Measurements from ENCODE around the gene PLD6. TPM values are rescaled to one million over a fixed set of nuclear protein-coding genes. Genes with fewer than 3 reads are reported as not detected.

The PLD6 gene
- total RNA-seq, 5 donors from 2014 or later (not counting 1 experiment from before 2014, with no cell fraction given), result 7.3 to 18.3 (median 11.1) TPM

DNA sequence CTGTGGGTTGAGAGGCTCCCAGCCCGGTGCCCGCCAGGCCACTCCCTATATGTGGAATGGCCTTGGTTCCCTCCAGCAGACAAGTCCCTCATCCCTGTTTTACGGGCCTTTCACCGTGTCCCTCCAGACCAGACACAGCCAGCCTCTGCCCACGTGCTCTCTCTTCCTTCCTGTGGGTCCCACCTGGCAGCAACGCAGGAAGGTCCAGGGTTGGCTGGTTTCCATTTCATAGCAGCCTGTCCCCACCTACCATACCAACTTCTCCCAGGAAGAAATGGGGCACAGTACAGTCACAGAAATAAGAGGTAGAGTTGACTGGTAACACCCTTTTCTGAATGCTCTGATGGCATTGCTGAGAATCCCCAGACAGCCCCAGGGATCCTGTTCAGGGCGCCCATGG, 34.9 kb downstream of the PLD6 start:
- Mint-ChIP-seq H3K27me3 (no peaks in the 10 kb centered on the region), H3K4me1 (peaks cover 54 to 80% (median 77%) of the 10 kb centered on the region in 3 donors), H3K9me3 (no peaks in the 10 kb centered on the region), H3K4me3 (peak overlapping the region in 1 of 3 donors; percentile 42), H3K36me3 (peaks cover 49% of the 10 kb centered on the region), H3K27ac (peak overlapping the region; percentile 89 to 98)
- Histone ChIP-seq H3K27ac (ENCODE audit: low read length) (peak overlapping the region; percentile 28), H3K9me3 (no peaks in the 10 kb centered on the region), H3K4me3 (ENCODE audit: control insufficient read depth in 1 of 2, extremely low read depth in 1 of 2, low read length in 1 of 2) (no peak overlapping the region), H3K4me1 (ENCODE audit: control insufficient read depth in 1 of 2, extremely low read depth in 1 of 2, insufficient read depth in 2 of 2, low read length in 2 of 2) (peaks cover 7 to 69% of the 10 kb centered on the region in 2 experiments), H3K27me3 (replicated peaks in 1 of 2; ENCODE audit: control insufficient read depth in 2 of 2, extremely low read depth in 1 of 2, insufficient read depth in 2 of 2, low read length in 1 of 2) (no peaks in the 10 kb centered on the region), H3K36me3 (ENCODE audit: control insufficient read depth in 2 of 2, extremely low read depth in 1 of 2, insufficient read depth in 1 of 2, low read length in 1 of 2) (peaks cover 13 to 78% of the 10 kb centered on the region in 2 donors)
- ChIA-PET CTCF (no interaction called here), POLR2A (no interaction called here)
- DNase-seq (no peak), ATAC-seq (replicated peaks in 1 of 4) (no peak)
- WGBS (ENCODE audit: insufficient coverage), result 88% methylated on average over 5 of the region's 7 CpGs

DNA sequence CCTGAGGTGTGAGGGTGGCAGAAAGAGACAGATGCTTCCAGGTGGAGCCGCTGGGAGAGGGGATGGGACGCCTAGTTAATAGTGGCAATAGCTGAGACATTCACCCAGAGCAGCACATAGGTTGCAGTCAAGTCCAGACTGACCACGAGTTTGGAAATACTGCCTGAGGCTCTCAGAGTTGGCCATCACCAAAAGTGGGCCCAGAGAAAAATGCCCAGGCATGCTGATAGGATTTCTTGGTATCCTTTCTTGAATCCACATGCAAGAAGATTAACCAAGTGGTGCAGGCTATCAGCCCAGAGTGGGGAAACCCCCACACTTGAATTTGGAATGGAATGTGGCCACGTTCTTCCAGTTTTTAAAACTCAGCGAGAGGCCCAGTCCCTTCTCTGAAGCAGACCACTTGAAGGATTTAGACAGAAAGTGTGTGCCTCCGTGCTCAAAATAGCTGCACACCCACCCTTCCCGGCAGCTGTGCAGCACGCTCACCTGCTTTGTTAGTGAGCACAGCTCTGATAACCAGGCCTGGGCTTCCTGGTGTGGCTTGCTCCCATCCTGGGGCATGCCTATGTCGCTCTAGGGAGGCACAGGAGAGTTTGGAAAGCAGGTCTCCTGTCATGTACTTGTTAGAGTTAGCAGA, 35.7 kb downstream of the PLD6 start:
- H3K27me3 Mint-ChIP-seq, result no peaks in the 10 kb centered on the region
- no peak overlapping the region for H3K4me3 ChIP-seq (ENCODE audit: control insufficient read depth in 1 of 2, extremely low read depth in 1 of 2, low read length in 1 of 2)
- H3K36me3 ChIP-seq (ENCODE audit: control insufficient read depth in 2 of 2, extremely low read depth in 1 of 2, insufficient read depth in 1 of 2, low read length in 1 of 2), result peaks cover 16 to 78% of the 10 kb centered on the region in 2 donors
- H3K4me1 Mint-ChIP-seq, result peaks cover 49 to 73% (median 70%) of the 10 kb centered on the region in 3 donors
- no peak overlapping the region for H3K4me3 Mint-ChIP-seq
- 86% methylated on average over 8 of the region's 9 CpGs for WGBS (ENCODE audit: insufficient coverage)
- peak overlapping the region; percentile 28 for H3K27ac ChIP-seq (ENCODE audit: low read length)
- peaks cover 50% of the 10 kb centered on the region for H3K36me3 Mint-ChIP-seq
- H3K9me3 ChIP-seq, result no peaks in the 10 kb centered on the region
- no peaks in the 10 kb centered on the region for H3K27me3 ChIP-seq (replicated peaks in 1 of 2; ENCODE audit: control insufficient read depth in 2 of 2, extremely low read depth in 1 of 2, insufficient read depth in 2 of 2, low read length in 1 of 2)
- ATAC-seq (replicated peaks in 1 of 4), result peak in 1 of 4 experiments; percentile 31
- ChIA-PET CTCF (no interaction called here), POLR2A (interaction anchor here in 1 of 2 donors (0.6 kb wide), 1 partner anchor 75 kb away, joined by 3 read pairs; no protein-coding TSS in a partner anchor)
- no peak for DNase-seq
- no peaks in the 10 kb centered on the region for H3K9me3 Mint-ChIP-seq
- H3K27ac Mint-ChIP-seq, result peak overlapping the region; percentile 89 to 98
- H3K4me1 ChIP-seq (ENCODE audit: control insufficient read depth in 1 of 2, extremely low read depth in 1 of 2, insufficient read depth in 2 of 2, low read length in 2 of 2), result peaks cover 5 to 62% of the 10 kb centered on the region in 2 experiments

DNA sequence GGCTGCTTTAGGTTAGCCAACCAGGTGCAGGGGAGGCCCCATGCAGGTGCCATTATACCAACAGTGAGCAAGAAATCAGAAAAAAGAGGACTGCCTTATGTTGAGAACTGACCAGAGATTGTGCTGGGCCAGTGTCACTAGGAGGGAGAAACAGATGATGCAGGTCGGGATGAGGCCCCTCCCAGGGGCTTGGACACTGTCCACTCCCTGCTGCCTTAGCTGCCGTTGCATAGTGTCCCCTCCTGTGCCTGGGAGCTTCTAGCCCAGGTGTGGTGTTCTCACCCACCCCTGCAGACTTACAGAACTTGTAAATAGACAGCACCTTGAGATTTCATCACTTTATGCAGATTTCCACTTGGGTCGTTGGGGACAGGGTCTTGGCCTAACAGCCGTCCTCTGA, 36.7 kb downstream of the PLD6 start:
- no peaks in the 10 kb centered on the region for H3K9me3 ChIP-seq
- H3K27ac Mint-ChIP-seq, result peak overlapping the region; percentile 68 to 82

DNA sequence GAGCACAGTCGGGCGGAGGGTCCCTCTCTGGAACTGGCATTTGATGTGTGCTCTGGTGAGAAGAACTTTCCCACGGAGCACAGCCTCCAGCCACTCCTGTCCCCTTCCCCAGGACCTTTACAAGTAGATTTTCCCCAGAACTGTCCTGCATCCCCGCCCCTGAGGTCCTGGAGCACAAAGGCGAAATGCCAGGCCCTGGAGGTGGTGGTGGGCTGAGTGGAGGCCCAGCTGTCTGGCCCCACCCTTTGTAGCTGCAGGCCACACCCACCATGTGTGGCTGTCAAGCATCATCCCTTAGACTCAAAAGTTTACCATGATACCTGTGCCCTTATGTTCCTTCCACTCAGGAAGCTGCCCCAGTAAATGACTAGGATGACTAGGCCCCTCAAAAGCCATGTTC, 37.7 kb downstream of the PLD6 start:
- peaks cover 49 to 55% (median 55%) of the 10 kb centered on the region in 3 donors for H3K4me1 Mint-ChIP-seq
- no peaks in the 10 kb centered on the region for H3K9me3 Mint-ChIP-seq
- Histone ChIP-seq H3K27ac (ENCODE audit: low read length) (no peak overlapping the region), H3K27me3 (replicated peaks in 1 of 2; ENCODE audit: control insufficient read depth in 2 of 2, extremely low read depth in 1 of 2, insufficient read depth in 2 of 2, low read length in 1 of 2) (no peaks in the 10 kb centered on the region), H3K4me1 (ENCODE audit: control insufficient read depth in 1 of 2, extremely low read depth in 1 of 2, insufficient read depth in 2 of 2, low read length in 2 of 2) (peaks cover 0 to 42% of the 10 kb centered on the region in 2 experiments), H3K36me3 (ENCODE audit: control insufficient read depth in 2 of 2, extremely low read depth in 1 of 2, insufficient read depth in 1 of 2, low read length in 1 of 2) (peaks cover 24 to 76% of the 10 kb centered on the region in 2 donors), H3K9me3 (no peaks in the 10 kb centered on the region), H3K4me3 (ENCODE audit: control insufficient read depth in 1 of 2, extremely low read depth in 1 of 2, low read length in 1 of 2) (no peak overlapping the region)
- no peaks in the 10 kb centered on the region for H3K27me3 Mint-ChIP-seq
- CTCF ChIA-PET, result interaction anchor here in 1 of 2 donors (0.6 kb wide), 1 partner anchor 25 kb away, joined by 4 read pairs; no protein-coding TSS in a partner anchor
- H3K4me3 Mint-ChIP-seq, result no peak overlapping the region
- H3K36me3 Mint-ChIP-seq, result peaks cover 57% of the 10 kb centered on the region
- H3K27ac Mint-ChIP-seq, result peak overlapping the region; percentile 68 to 82
- no peak for ATAC-seq (replicated peaks in 1 of 4)
- POLR2A ChIA-PET, result no interaction called here
- WGBS (ENCODE audit: insufficient coverage), result no CpG with 5 or more reads among the region's 5 CpGs
- DNase-seq, result no peak

More for the DNA sequence above, 36.7 kb downstream of the PLD6 start:
- Histone ChIP-seq H3K4me3 (ENCODE audit: control insufficient read depth in 1 of 2, extremely low read depth in 1 of 2, low read length in 1 of 2) (no peak overlapping the region), H3K36me3 (ENCODE audit: control insufficient read depth in 2 of 2, extremely low read depth in 1 of 2, insufficient read depth in 1 of 2, low read length in 1 of 2) (peaks cover 24 to 79% of the 10 kb centered on the region in 2 donors), H3K27ac (ENCODE audit: low read length) (no peak overlapping the region), H3K4me1 (ENCODE audit: control insufficient read depth in 1 of 2, extremely low read depth in 1 of 2, insufficient read depth in 2 of 2, low read length in 2 of 2) (peaks cover 0 to 51% of the 10 kb centered on the region in 2 experiments), H3K27me3 (replicated peaks in 1 of 2; ENCODE audit: control insufficient read depth in 2 of 2, extremely low read depth in 1 of 2, insufficient read depth in 2 of 2, low read length in 1 of 2) (no peaks in the 10 kb centered on the region)
- Mint-ChIP-seq H3K4me3 (no peak overlapping the region), H3K9me3 (no peaks in the 10 kb centered on the region), H3K4me1 (peaks cover 49 to 63% (median 61%) of the 10 kb centered on the region in 3 donors), H3K36me3 (peaks cover 61% of the 10 kb centered on the region), H3K27me3 (no peaks in the 10 kb centered on the region)
- ChIA-PET CTCF (no interaction called here), POLR2A (no interaction called here)
- no peak for ATAC-seq (replicated peaks in 1 of 4)
- 96% methylated on average over 3 of the region's 4 CpGs for WGBS (ENCODE audit: insufficient coverage)
- DNase-seq, result no peak

DNA sequence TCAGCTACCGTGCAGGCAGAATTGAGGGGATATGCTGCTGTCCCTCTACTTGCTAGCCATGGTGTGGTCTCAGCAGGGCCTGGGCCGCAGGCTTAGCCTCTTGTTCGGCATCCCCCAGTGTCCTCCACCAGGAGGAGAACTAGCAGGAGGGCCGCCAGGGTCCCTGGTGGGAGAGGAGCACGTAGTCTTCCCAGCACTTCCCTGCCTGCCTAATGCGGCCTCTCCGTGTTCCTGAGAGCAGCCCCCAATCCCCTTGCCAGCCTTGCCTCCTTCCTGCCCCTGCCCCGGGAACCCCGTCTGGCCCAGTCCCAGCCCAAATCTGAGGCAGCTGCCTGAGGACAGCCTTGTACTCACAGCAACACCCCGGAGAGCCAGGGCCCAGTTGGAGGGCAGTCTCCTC, 38.1 kb downstream of the PLD6 start:
- WGBS (ENCODE audit: insufficient coverage), result 97% methylated on average over 9 of the region's 10 CpGs

DNA sequence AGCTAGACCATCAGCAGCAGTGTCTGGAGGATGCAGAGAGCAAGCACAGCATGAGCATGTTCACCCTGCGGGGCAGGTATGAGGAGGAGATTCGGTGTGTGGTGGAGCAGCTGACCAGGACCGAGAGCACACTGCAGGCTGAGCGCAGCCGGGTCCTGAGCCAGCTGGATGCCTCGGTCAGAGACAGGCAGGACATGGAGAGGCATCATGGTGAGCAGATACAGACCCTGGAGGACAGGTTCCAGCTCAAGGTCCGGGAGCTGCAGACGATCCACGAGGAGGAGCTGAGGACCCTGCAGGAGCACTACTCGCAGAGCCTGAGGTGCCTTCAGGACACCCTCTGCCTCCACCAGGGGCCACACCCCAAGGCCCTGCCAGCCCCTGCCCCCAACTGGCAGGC, 38.8 kb downstream of the PLD6 start:
- Histone ChIP-seq H3K27ac (ENCODE audit: low read length) (no peak overlapping the region), H3K4me1 (ENCODE audit: control insufficient read depth in 1 of 2, extremely low read depth in 1 of 2, insufficient read depth in 2 of 2, low read length in 2 of 2) (peaks cover 0 to 31% of the 10 kb centered on the region in 2 experiments), H3K27me3 (replicated peaks in 1 of 2; ENCODE audit: control insufficient read depth in 2 of 2, extremely low read depth in 1 of 2, insufficient read depth in 2 of 2, low read length in 1 of 2) (no peaks in the 10 kb centered on the region), H3K36me3 (ENCODE audit: control insufficient read depth in 2 of 2, extremely low read depth in 1 of 2, insufficient read depth in 1 of 2, low read length in 1 of 2) (peaks cover 20 to 76% of the 10 kb centered on the region in 2 donors), H3K9me3 (no peaks in the 10 kb centered on the region), H3K4me3 (ENCODE audit: control insufficient read depth in 1 of 2, extremely low read depth in 1 of 2, low read length in 1 of 2) (no peak overlapping the region)
- POLR2A ChIA-PET, result interaction anchor here in 1 of 2 donors (0.6 kb wide), 1 partner anchor 1075 kb away, joined by 4 read pairs; no protein-coding TSS in a partner anchor
- WGBS (ENCODE audit: insufficient coverage), result 98% methylated on average over 10 of the region's 10 CpGs
- Mint-ChIP-seq H3K4me3 (no peak overlapping the region), H3K27me3 (no peaks in the 10 kb centered on the region), H3K4me1 (peaks cover 42 to 46% (median 44%) of the 10 kb centered on the region in 3 donors), H3K9me3 (no peaks in the 10 kb centered on the region), H3K27ac (peak overlapping the region; percentile 45 to 49), H3K36me3 (peaks cover 56% of the 10 kb centered on the region)
- DNase-seq, result no peak
- ATAC-seq (replicated peaks in 1 of 4), result no peak
- CTCF ChIA-PET, result no interaction called here

More for the DNA sequence above, 38.1 kb downstream of the PLD6 start:
- DNase-seq, result no peak
- Mint-ChIP-seq H3K4me1 (peaks cover 48 to 53% (median 50%) of the 10 kb centered on the region in 3 donors), H3K9me3 (no peaks in the 10 kb centered on the region), H3K27ac (peak overlapping the region; percentile 68 to 82), H3K36me3 (peaks cover 59% of the 10 kb centered on the region), H3K27me3 (no peaks in the 10 kb centered on the region), H3K4me3 (no peak overlapping the region)
- POLR2A ChIA-PET, result no interaction called here
- no peak for ATAC-seq (replicated peaks in 1 of 4)
- no peak overlapping the region for H3K4me3 ChIP-seq (ENCODE audit: control insufficient read depth in 1 of 2, extremely low read depth in 1 of 2, low read length in 1 of 2)
- no peak overlapping the region for H3K27ac ChIP-seq (ENCODE audit: low read length)
- CTCF ChIA-PET, result no interaction called here
- H3K36me3 ChIP-seq (ENCODE audit: control insufficient read depth in 2 of 2, extremely low read depth in 1 of 2, insufficient read depth in 1 of 2, low read length in 1 of 2), result peaks cover 24 to 76% of the 10 kb centered on the region in 2 donors
- no peaks in the 10 kb centered on the region for H3K27me3 ChIP-seq (replicated peaks in 1 of 2; ENCODE audit: control insufficient read depth in 2 of 2, extremely low read depth in 1 of 2, insufficient read depth in 2 of 2, low read length in 1 of 2)
- H3K4me1 ChIP-seq (ENCODE audit: control insufficient read depth in 1 of 2, extremely low read depth in 1 of 2, insufficient read depth in 2 of 2, low read length in 2 of 2), result peaks cover 0 to 38% of the 10 kb centered on the region in 2 experiments
- H3K9me3 ChIP-seq, result no peaks in the 10 kb centered on the region
